NT2/D1 (cell line): ENCODE measurements around the gene TPSAB1.

Experiments
- YY1 ChIP-seq: IDR thresholded peaks from 2 replicates; pipeline ENCODE4 v1.6.1; 2011; ENCODE audit not compliant: insufficient read length, insufficient read depth
- ZNF274 ChIP-seq: IDR thresholded peaks from 2 replicates; pipeline ENCODE4 v1.6.1; 2011; ENCODE audit warnings: mild to moderate bottlenecking, low read depth, low read length

DNA sequence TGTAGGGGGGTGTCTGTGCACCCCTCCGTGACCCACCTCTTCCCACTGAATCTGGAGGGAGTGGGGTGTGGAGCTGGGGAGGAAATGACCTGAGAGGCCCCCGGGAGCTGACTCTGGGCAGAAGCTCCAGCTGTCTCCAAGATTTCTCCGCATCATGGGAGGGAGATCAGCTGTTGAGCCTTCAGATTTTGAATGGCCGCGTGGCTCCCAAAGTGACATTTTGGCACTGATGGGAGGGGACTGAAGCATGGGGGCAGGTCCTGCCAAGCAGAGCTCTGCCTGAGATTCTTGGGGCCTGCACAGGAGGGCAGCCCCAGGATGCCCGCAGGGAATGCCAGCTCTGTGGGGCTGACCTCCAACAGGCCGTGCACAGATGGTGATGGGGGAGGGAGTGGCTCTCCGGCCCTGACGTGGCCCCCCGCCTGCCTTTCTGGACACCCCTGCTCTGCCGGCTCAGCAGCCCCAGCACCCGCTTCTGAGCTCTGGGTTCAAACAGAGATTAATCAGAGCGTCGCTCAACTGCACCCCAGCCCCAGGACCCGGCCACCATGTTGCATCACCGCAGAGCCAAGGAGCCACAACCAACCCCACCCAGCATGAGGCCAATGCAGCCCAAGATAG lies 43.6 kb downstream of the TPSAB1 start:
- TF ChIP-seq ZNF274, result no peak
- no peak for TF ChIP-seq YY1
